ENCODE results near the gene CNTNAP3.
"Not testable (repeated sequence)": the region's sequence is repeated elsewhere in the genome, so short reads cannot be mapped to it uniquely, and the experiment has no call there.

The CNTNAP3 gene

DNA sequence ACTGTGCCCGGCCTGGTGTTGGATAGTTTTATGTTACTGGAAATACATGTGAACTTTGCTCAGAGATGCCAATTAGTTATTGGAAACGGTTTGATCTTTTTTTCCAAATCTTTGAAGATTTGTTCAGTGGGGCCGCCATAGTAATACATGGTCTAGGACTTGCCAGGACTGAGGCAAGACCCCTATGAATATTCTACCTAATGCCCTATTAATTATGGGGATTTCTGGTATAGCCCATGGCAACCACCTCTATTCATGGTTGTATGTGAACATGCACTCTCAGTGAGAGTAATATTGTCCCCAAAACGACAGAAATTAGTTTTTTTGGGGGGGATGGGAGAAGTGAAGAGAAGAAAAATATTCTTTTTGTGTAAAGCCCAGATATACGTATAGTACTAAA is 220.3 kb downstream of the CNTNAP3 start:
- not testable (repeated sequence) for DNase-seq (ENCODE audit: low spot score)

DNA sequence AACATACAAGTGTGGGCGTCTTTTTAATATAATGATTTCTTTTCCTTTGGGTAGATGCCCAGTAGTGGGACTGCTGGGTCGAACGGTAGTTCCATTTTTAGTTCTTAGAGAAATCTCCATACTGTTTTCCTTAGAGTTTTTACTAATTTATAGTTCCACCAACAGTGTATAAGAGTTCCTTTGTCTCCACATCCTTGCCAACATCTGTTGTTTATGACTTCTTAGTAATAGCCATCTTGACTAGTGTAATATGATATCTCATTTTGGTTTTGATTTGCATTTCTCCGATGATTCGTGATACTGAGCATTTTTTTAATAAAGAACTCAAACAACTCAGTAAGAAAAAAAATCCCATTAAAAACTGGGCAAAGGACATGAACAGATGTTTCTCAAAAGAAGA is 225.0 kb downstream of the CNTNAP3 start:
- DNase-seq (ENCODE audit: low spot score) = not testable (repeated sequence)

DNA sequence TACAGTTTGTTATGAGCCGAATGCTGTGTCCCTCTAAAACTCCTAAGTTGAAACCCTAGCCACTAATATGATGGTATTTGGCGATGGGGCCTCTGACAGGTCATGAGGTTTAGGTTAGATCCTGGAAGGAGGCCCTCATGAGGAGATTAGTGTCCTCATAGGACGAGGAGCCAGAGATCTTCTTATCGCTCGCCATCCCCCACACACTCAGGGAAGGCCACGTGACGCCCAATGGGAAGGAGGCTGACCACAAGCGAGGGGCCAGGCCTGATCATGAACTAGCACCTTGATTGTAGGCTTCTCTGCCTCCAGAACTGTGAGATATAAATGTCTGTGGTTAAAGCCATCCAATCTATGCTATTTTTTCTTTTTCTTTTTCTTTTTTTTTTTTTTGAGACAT is 233.5 kb downstream of the CNTNAP3 start:
- DNase-seq (ENCODE audit: low spot score) = not testable (repeated sequence)

DNA sequence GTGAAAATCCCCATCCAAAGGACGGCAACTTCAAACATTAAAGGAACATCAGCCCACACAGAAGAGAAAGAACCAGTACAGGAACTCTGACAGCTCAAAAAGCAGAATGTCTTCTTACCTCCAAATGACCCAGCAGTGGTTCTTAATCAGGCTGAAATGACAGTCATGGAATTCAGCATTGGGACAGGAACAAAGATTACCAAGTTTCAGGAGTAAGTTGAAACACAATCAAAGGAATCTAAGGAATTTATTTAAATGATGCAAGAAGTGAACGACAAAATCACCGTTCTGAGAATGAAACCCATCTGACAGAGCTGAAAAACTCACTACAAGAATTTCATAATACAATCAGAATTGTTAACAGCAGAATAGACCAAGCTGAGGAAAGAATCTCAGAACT is 241.1 kb downstream of the CNTNAP3 start:
- DNase-seq (ENCODE audit: low spot score) = not testable (repeated sequence)

DNA sequence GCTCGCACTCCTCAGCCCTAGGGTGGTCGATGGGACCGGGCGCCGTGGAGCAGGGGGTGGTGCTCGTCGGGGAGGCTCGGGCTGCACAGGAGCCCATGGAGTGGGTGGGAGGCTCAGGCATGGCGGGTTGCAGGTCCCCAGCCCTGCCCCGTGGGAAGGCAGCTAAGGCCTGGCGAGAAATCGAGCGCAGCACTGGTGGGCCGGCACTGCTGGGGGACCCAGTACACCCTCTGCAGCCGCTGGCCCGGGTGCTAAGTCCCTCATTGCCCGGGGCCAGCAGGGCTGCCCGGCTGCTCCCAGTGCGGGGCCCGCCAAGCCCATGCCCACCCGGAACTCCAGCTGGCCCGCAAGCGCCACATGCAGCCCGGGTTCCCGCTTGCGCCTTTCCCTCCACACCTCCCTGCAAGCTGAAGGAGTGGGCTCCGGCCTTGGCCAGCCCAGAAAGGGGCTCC is 245.6 kb downstream of the CNTNAP3 start:
- not testable (repeated sequence) for DNase-seq (ENCODE audit: low spot score)

DNA sequence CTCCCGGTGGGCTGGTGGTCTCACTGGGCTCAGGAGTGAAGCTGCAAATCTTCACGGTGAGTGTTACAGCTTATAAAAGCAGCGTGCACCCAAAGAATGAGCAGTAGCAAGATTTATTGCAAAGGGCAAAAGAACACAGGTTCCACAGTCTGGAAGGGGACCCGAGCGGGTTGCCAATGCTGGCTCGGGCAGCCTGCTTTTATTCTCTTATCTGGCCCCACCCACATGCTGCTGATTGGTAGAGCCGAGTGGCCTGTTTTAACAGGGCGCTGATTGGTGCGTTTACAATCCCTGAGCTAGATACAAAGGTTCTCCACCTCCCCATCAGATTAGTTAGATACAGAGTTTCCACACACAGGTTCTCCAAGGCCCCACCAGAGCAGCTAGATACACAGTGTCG is 246.2 kb downstream of the CNTNAP3 start:
- not testable (repeated sequence) for DNase-seq (ENCODE audit: low spot score)

DNA sequence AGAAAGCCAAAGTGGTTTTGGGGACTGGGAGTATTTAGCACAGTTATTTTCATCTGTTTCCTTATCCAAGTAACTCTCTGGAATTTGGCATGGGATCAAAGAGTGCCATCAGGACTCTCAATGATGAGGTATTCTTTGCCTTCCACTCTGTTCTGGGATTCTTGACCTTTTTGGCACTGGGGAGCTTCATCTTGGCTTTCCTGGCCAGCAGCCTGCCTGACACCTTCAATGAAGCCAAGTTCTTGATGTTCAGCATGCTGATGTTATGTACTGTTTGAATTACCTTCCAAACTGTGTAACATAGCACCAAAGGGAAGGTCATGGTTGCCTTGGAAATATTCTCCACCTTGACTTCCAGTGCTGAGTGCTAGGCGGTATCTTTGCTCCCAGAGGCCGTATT is 248.8 kb downstream of the CNTNAP3 start:
- not testable (repeated sequence) for DNase-seq (ENCODE audit: low spot score)

DNA sequence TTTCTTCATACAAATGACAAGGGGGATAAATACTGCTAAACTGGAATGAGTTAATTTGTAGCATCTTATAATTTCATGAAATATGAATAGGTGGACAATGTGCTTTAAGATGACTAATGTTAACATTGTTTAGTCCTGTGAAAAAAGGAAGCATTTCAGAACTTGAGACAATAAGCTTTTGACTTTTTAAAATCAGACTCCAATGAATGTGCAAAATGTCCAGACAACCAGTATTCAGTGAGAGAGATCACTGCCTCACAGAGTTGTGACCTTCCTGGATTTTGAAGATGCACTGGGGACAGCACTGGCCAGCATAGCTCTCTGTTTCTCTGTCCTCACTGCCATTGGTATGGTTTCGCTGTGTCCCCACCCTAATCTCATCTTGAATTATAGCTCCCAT is 249.7 kb downstream of the CNTNAP3 start:
- DNase-seq (ENCODE audit: low spot score) = not testable (repeated sequence)

DNA sequence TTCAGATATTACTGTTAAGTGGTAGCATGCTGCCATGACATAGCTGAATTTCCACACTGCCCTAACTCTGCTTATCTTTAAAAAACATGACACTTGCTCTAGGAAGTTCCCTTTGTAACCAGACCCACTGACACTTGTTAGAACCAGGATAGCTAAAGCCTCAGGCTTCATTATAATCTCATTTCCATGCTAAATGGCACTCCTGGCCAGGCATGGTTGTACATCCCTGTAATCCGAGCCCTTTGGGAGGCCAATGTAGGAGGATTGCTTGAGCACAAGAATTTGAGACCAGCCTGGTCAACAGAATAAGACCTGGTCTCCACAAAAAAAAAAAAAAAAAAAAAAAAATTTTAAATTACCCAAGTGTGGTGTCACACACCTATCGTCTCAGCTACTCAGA is 254.1 kb downstream of the CNTNAP3 start:
- not testable (repeated sequence) for DNase-seq (ENCODE audit: low spot score)

DNA sequence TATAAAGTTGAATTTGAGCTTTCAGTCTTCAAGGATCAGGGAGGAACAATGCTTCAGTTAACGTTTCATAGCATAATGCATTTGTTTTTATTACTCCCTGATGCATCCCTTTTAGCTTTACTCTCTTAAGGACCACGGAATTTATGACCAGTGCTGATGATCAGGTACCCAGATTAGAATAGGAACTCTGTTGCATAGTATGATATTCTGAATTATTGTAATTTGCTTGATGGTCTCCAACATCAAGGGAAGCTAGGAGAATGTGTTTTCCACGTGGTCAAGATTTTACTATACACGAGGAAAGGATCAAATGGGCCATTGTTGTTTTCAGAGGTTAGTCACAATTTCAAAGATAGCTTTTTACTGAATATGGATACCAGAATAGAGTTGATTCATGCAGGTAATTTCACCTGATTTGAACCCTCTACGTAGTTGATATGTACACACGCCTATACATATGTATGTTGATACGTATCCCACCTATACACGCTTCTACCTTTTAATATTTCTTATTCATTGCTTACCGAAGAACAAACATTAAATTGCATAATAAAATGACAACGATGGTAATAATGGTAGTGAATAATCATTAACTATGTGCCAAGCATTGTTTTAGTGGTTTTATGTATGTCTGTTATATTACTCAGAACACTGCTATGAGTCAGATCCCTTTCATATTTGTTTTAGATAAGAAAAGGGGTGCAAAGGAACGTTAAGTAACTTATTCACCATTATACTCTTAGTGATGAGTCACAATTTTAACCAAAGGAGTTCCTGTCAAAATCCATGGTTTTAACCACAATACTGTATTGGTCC is 257.6 kb downstream of the CNTNAP3 start:
- not testable (repeated sequence) for DNase-seq (ENCODE audit: low spot score)

DNA sequence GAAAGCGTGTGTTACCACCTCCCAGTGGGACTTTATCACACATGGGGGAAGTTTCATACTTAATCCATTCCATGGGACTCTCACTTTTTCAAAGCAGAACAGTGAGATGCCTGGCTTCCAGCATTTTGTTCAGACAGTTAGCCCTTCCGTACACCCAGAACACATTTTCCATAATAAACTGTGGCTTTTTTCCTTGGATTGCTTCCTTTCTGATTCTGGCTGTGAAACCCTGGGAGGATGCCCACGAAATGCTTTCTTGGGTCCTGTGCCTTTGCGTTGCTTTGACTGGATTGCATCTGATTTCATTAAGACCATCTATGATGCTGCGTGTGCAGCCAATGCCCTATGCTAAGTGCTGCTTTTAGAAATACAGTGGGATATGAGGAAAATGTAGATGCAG is 259.1 kb downstream of the CNTNAP3 start:
- DNase-seq (ENCODE audit: low spot score) = not testable (repeated sequence)

DNA sequence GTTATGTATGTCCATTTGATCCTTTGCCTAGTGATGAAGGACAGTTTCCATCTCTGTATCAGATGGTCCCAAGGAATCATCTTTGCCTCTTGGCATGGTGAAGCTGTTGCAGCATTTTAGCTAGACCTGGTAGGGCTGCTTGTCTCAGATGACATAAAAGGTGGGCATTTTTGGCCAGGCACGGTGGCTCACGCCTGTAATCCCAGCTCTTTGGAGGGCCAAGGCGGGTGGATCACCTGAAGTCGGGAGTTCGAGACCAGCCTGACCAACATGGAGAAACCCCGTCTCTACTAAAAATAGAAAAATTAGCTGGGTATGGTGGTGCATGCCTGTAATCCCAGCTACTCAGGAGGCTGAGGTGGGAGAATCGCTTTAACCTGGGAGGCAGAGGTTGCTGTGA is 259.8 kb downstream of the CNTNAP3 start:
- not testable (repeated sequence) for DNase-seq (ENCODE audit: low spot score)

DNA sequence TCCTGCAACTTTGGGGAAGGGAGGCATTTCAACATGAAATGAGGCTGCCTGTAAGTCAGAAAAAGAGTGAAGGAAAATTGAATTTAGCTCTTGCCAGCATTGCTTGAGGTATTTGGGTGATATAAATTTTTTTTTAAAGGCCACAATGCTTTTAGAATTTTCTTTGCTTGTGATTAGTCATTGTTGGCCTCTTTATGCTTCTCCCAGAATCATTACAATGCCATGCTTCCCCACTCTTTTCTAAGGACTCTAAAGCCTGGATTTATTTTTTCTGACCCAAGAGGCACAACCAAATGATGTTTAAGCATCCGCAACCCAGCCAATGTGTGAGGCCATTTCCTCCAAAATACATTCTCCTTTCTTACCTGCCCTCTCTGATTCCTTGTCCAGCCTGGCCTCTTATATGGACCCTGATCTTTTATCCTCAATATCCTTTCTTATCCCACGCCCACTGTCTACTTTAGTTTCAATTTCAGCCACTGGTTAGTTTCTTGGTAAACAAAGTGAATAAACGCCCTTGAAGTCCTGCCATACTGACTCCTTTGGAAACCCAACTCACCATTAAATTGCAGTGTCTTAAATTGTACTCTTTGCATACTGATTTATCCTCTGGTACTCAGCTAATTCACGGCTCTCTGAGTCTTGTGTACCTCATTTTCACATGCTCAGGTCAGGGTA is 261.9 kb downstream of the CNTNAP3 start:
- DNase-seq (ENCODE audit: low spot score) = not testable (repeated sequence)
